NCI-H187 (cell line): ENCODE results near the gene CATSPER3.
"Not testable (repeated sequence)": the region's sequence is repeated elsewhere in the genome, so short reads cannot be mapped to it uniquely, and the experiment has no call there.

Experiments used
- DNase-seq, 2 experiments: peaks; one replicate each; lab custom pipeline; 2025; lab: John Stamatoyannopoulos, UW

CATSPER3 gene

DNA sequence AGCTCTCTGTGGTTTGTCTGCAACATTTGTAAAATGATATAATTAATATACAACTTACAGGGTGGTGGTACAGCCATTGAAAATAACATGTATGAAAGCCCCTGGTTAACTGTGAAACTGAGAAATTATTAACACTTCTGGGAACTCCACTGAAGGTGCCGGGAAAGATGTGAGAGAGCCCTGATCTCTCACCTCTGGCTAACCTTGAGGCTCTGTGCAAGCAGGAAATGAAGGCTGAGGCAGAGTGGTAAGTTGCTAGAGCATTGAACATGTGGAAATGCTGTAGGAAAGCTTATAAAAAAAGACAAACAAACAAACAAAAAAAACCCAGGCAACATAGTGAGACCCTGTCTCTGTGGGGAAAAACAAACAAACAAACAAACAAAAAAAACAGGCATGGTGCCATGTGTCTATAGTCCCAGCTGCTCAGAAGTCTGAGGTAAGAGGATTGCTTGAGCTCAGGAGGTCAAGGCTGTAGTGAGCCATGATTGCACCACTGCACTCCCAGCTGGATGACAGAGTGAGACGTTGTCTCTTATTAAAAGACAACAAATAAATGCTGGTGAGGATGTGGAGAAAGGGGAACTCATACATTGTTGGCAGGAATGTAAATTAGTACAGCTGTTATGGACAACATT, 7.5 kb downstream of the CATSPER3 start:
- DNase-seq = no peak

- no peak for DNase-seq
Observed at GRCh38 chr5:134975843-134976242, 8.1 kb downstream of the CATSPER3 start.

DNA sequence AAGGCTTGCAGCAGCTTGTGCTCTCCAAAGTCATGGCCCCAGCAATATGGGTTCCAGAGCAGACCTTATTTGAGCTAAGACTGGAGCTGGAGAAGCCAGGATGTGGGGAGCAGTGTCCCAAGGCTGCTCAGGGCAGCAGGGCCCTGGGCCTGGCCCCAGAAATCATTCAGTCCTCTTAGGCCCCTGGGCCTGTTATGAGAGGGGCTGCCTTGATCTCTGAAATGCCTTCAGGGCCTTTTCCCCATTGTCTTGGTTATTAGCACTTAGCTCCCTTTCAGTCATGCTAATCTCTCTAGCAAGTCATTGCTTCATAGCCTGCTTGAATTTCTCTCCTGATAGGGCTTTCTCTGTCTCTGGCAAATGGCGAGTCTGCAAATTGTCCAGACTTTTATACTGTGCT, 9.1 kb downstream of the CATSPER3 start:
- DNase-seq = no peak

GRCh38 chr5:134979416-134979815, 11.7 kb downstream of the CATSPER3 start:
- no peak for DNase-seq

GRCh38 chr5:134982230-134982629, 14.5 kb downstream of the CATSPER3 start:
- no peak for DNase-seq

DNA sequence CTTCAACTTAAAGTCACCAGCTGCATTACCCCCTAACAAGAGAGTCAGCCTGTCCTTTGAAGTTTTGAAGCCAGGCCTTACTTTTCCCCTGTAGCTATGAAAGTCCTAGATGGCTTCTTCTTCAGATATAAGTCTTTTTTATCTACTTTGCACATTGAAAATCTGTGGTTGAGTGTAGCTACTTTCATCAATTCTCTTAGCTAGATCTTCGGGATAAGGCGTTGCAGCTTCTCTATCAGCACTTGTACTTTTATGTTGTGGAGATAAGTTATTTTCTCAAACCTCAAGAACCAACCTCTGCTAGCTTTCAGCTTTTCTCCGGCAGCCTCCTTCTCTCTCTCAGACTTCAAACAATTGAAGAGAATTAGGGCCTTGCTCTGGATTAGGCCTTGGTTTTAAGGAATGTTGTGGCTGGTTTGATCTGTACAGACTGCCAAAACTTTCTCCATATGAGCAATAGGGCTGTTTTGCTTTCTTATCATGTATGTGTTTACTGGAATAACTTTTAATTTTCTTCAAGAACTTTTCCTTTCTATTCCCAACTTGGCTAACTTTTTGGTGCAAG, 21.6 kb downstream of the CATSPER3 start:
- no peak for DNase-seq

GRCh38 chr5:134990183-134990582, 22.5 kb downstream of the CATSPER3 start:
- not testable (repeated sequence) for DNase-seq

- DNase-seq = no peak
Observed at GRCh38 chr5:134992148-134992547, 24.4 kb downstream of the CATSPER3 start.

DNA sequence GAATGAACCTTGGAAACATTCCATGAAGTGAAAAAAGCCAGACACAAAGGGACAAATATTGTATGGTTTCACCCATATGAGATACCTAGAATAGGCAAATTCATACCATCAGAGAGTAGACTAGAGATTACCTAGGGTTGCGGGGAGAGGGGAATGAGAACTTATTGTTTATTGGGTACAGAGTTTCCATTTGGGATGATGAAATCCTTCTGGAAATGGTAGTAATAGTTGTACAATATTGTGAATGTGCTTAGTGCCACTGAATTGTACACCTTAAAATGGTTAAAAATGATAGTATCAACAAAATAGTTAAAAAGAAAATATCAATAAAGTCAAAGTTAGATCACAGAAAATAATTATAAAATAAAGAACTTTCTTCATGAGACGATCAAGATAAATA, 25.5 kb downstream of the CATSPER3 start:
- DNase-seq = no peak

DNA sequence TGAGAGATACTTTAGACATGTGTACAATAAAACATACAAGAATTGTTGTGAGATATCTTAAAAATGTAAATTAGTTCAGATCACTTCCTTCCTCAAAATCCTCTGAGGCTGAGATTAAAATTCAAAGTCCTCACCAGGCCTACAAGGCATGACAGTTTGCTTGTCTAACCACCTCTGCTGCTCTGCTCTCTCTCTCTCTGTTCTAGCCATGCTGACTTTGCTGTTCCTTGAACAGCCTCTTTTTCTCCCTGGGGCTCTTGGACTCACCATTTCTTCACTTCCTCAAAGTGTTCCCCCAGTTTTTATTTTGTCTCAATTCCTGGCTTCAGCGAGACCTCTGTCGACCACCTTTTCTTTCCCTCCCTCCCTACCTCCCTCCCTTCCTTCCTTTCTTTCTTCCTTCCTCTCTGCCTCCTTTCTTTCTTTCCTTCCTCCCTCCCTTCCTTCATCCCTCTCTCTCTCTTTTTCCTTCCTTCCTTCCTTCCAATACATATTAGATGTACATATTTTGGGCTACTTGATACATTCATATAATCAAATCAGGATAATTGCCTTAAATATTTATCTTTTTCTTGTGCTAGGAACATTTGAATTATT, 27.0 kb downstream of the CATSPER3 start:
- DNase-seq = no peak

- no peak for DNase-seq
Observed at GRCh38 chr5:134995850-134996402, 28.2 kb downstream of the CATSPER3 start.

- DNase-seq = no peak
Observed at GRCh38 chr5:134997015-134997414, 29.3 kb downstream of the CATSPER3 start.

GRCh38 chr5:134998068-134998467, 30.4 kb downstream of the CATSPER3 start:
- DNase-seq = not testable (repeated sequence)

DNA sequence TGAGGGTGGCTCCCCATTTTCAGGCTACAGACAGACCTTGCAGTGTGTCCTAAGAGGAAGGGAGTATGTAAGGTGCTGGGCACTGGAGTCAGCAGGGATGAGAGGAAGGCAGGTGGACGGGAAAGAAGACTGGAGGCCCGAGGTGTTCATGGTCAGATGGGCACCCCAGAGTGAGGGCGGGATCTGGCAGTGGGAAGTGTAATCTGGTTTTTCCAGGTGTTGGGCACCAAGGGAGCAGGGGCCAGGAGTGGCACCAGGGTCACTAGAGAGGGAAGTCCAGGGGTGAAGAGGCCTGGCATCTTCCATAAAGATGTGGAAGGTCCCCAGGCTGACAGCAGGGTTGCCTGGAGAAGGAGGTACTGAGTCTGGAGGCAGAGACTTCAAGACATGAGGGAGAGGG, 36.7 kb downstream of the CATSPER3 start:
- DNase-seq = no peak

- DNase-seq = no peak
Observed at GRCh38 chr5:135005076-135005475, 37.4 kb downstream of the CATSPER3 start.

GRCh38 chr5:135007305-135007704, 39.6 kb downstream of the CATSPER3 start:
- DNase-seq = no peak

DNA sequence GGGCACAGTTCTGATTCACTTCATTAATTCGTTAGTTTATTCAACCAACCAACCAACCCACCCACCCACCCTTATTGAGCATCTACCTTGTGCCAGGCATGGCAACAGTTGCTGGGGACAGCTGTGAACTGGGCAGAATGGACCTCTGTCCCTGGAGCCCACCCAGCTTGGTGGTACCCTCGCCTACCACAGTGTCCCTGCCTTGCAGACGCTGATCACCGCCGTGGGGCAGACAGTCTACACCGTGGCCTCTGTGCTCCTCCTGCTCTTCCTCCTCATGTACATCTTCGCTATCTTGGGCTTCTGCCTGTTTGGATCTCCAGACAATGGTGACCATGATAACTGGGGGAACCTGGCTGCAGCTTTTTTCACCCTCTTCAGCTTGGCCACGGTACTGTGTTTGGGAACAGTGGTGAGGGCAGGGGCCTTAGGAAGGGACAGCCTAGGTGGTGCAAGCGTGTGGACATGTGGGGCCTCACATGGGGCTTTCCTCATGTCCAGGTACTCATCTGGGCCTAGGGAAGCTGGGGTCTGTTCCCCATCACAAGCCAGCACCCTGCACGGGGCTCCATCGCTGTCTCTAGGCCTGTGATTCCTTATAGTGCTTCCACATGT, 40.1 kb downstream of the CATSPER3 start:
- DNase-seq = no peak

DNA sequence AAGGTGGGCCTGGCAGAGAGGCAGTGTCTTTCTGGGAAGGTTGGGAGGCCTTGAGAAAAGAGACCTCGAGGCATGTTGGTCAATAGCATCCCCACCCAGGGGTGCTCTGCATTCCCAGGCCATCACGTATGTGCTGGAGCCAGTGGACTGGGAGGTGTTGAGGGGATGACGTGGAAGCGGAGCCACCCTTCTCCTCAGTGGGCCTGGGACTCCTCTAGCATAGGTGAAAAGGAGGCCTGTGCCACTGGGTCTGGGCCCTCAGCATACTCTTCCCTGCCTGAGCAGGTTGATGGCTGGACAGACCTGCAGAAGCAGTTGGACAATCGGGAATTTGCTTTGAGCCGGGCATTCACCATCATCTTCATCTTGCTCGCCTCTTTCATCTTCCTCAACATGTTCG, 40.8 kb downstream of the CATSPER3 start:
- DNase-seq = no peak

DNA sequence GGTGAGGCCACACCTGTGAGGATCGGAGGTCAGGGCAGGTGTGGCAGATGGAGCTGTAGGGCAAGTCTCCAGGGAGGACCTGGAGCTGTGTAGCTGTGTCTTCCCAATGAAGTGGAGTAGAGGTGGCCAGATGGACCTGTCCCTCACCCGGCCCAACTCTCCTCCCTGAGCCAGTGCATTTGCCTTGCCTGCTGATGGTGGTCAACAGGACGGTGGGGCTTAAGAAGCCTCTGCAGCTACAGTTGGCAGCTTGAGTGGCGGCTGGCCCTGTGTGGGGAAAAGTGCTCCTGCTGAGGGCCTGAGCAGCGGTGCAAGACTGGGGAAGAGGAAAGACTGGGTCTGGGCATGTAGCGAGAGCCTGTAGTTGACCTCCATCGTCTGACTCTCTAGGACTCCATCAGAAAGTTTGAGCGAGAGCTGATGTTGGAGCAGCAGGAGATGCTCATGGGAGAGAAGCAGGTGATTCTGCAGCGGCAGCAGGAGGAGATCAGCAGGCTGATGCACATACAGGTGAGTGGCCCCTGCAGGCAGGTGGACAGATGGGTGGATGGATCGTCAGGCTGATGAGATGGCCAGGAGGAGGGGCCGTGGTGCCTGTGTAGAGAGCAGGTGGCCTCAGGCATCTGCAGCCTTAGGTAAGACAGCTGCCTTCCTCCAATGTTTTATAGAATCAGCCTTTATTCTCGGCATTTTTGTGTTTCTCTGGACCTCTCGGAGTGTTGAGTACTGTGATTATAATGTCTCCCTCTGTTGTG, 41.5 kb downstream of the CATSPER3 start:
- no peak for DNase-seq

GRCh38 chr5:135009736-135010501, 42.2 kb downstream of the CATSPER3 start:
- DNase-seq = no peak
